Uterus (tissue), 4 donors: ENCODE measurements around the gene PSTPIP1. TPM values are rescaled to one million over a fixed set of nuclear protein-coding genes. Genes with fewer than 3 reads are reported as not detected.

Experiments
- DNase-seq, 2 donors: peaks; one replicate each; pipeline ENCODE4 v3.0.0-alpha.2; 2019 to 2020
- H3K27ac ChIP-seq, 2 donors: fragments of 200-600 bp; sonication (generic); 1 replicate in 1 of 2; 2 replicates in 1 of 2; pipeline ENCODE4 v1.5.1; 2016 to 2018
- H3K27me3 ChIP-seq, 2 donors: fragments of 200-600 bp; sonication (generic); one replicate each; pipeline ENCODE4 v1.5.1; 2018 to 2019; ENCODE audit warnings: control low read depth in 1 of 2
- H3K36me3 ChIP-seq, 2 donors: fragments of 200-600 bp; sonication (generic); one replicate each; pipeline ENCODE4 v1.5.1; 2019; ENCODE audit warnings: control low read depth in 1 of 2
- H3K4me1 ChIP-seq, 2 donors: fragments of 200-600 bp; sonication (generic); one replicate each; pipeline ENCODE4 v1.5.1; 2018 to 2019; ENCODE audit warnings: control low read depth in 1 of 2
- H3K4me3 ChIP-seq, 2 donors: fragments of 200-600 bp; sonication (generic); 1 replicate in 1 of 2; 2 replicates in 1 of 2; pipeline ENCODE4 v1.5.1; 2018 to 2019; ENCODE audit warnings: mild to moderate bottlenecking in 1 of 2
- H3K9me3 ChIP-seq, 2 donors: fragments of 200-600 bp; sonication (generic); one replicate each; pipeline ENCODE4 v1.5.1; 2019; ENCODE audit warnings: control low read depth in 1 of 2
- CTCF ChIP-seq, 4 experiments: fragments of 200-600 bp in 2 of 4; fragments of 450-650 bp in 2 of 4; sonication (generic) in 2 of 4; IDR thresholded peaks; one replicate each; pipeline ENCODE4 v1.5.1; 2016 to 2019; ENCODE audit warnings: antibody characterized with exemption in 4 of 4, mild to moderate bottlenecking in 2 of 4, moderate library complexity in 1 of 4
- POLR2A ChIP-seq, 2 donors: fragments of 450-650 bp; IDR thresholded peaks; one replicate each; pipeline ENCODE4 v1.6.1; 2016; ENCODE audit warnings: antibody characterized with exemption in 2 of 2, mild to moderate bottlenecking in 1 of 2, moderate library complexity in 1 of 2
- intact Hi-C: fragments of 100-400 bp; cut with DNase I; formaldehyde crosslinking; loops from one replicate; pipeline ENCODE4 v1.15.1; 2023; ENCODE audit warnings: low total_unique reads
- total RNA-seq, 4 donors: library from RNA; depleted of rRNA in 3 of 4; stranded (reverse); fragments of >200 nt in 3 of 4; gene quantifications; one replicate each; pipeline versions ENCODE4 v1.1.0 to v1.2.4, GENCODE V29; 2014 to 2023
- donor health status: DM: yes; HTN: yes; CAD: no.

PSTPIP1 gene
- total RNA-seq, 4 donors from 2014 or later = 1.3 to 10.0 (median 4.7) TPM; not detected in 1

- intact Hi-C loops = no loop called here
- TF ChIP-seq POLR2A (IDR thresholded peaks at IDR 0.05) = no peak
- no peak for TF ChIP-seq CTCF (IDR thresholded peaks at IDR 0.05)
- peak; percentile 9 to 11 for DNase-seq
Measured at GRCh38 chr15:77030048-77030927, 35.4 kb downstream of the PSTPIP1 start.

GRCh38 chr15:77030928-77031375 is 36.0 kb downstream of the PSTPIP1 start:
- Histone ChIP-seq H3K27ac (no peak overlapping the region), H3K4me1 (no peaks in the 10 kb centered on the region), H3K36me3 (no peaks in the 10 kb centered on the region), H3K27me3 (no peaks in the 10 kb centered on the region), H3K9me3 (no peaks in the 10 kb centered on the region), H3K4me3 (no peak overlapping the region)
- peak; percentile 12 for DNase-seq
- intact Hi-C loops = no loop called here
- no peak for TF ChIP-seq POLR2A (IDR thresholded peaks at IDR 0.05)
- no peak for TF ChIP-seq CTCF (IDR thresholded peaks at IDR 0.05)

More at GRCh38 chr15:77030048-77030927, 35.4 kb downstream of the PSTPIP1 start:
- Histone ChIP-seq H3K36me3 (no peaks in the 10 kb centered on the region), H3K9me3 (no peaks in the 10 kb centered on the region), H3K4me1 (no peaks in the 10 kb centered on the region), H3K4me3 (no peak overlapping the region), H3K27me3 (no peaks in the 10 kb centered on the region), H3K27ac (no peak overlapping the region)

GRCh38 chr15:77031376-77032050 is 36.6 kb downstream of the PSTPIP1 start:
- no peak for TF ChIP-seq POLR2A (IDR thresholded peaks at IDR 0.05)
- TF ChIP-seq CTCF (IDR thresholded peaks at IDR 0.05) = no peak
- Histone ChIP-seq H3K36me3 (no peaks in the 10 kb centered on the region), H3K27ac (no peak overlapping the region), H3K9me3 (no peaks in the 10 kb centered on the region), H3K27me3 (no peaks in the 10 kb centered on the region), H3K4me1 (no peaks in the 10 kb centered on the region), H3K4me3 (no peak overlapping the region)
- intact Hi-C loops = no loop called here
- peak in 1 of 2 donors; percentile 9 for DNase-seq

GRCh38 chr15:77032052-77032646 is 37.2 kb downstream of the PSTPIP1 start:
- no peak overlapping the region for H3K4me3 ChIP-seq
- no peak overlapping the region for H3K27ac ChIP-seq
- no peaks in the 10 kb centered on the region for H3K4me1 ChIP-seq
- H3K36me3 ChIP-seq = no peaks in the 10 kb centered on the region
- H3K9me3 ChIP-seq = no peaks in the 10 kb centered on the region
- DNase-seq = peak; percentile 12 to 13
- intact Hi-C loops = no loop called here
- TF ChIP-seq POLR2A (IDR thresholded peaks at IDR 0.05) (no peak), CTCF (IDR thresholded peaks at IDR 0.05) (no peak)
- no peaks in the 10 kb centered on the region for H3K27me3 ChIP-seq
